ENCODE data around the gene TSPAN18. TPM values are rescaled to one million over a fixed set of nuclear protein-coding genes. Genes with fewer than 3 reads are reported as not detected.

TSPAN18 gene
- total and polyA plus RNA-seq, 2 of the 8 experiments (the other 6 are each of a cell fraction or from before 2014, with no cell fraction given): 5.2 to 10.2 TPM

- ChIA-PET CTCF (ENCODE audit: partially characterized antibody) (interaction anchor here (0.6 to 3.7 kb wide), 22 partner anchors 10 to 447 kb away, joined by 3 to 15 read pairs (median 4); partner anchors contain the start of gene TSPAN18), POLR2A (ENCODE audit: partially characterized antibody) (interaction anchor here (0.9 to 2.6 kb wide), 10 partner anchors 10 to 132 kb away, joined by 3 to 7 read pairs (median 4); no protein-coding TSS in a partner anchor)
- Histone ChIP-seq H3K23me2 (ENCODE audit: low read depth, low read length) (no peaks in the 10 kb centered on the region; the same call in 1 of the 2 replicates), H3K14ac (ENCODE audit: insufficient read length) (no peak overlapping the region), H3K4me1 (replicated peaks in 1 of 4; ENCODE audit: control insufficient read depth in 3 of 4, insufficient read depth in 4 of 4, low read length in 3 of 4) (peaks cover 16 to 34% (median 22%) of the 10 kb centered on the region in 4 experiments), H3K23ac (ENCODE audit: insufficient read length) (no peak overlapping the region), H3K4ac (replicated peaks; ENCODE audit: insufficient read length, low read depth, low read length) (peak overlapping the region; percentile 61), H3K9ac (replicated peaks in 1 of 4; ENCODE audit: extremely low read depth in 1 of 4, low read depth in 3 of 4, low read length in 3 of 4) (no peak overlapping the region; a peak in 1 of 7 replicates), H4K20me1 (replicated peaks in 1 of 2; ENCODE audit: control insufficient read depth in 1 of 2, insufficient read depth in 2 of 2, low read length in 2 of 2) (no peaks in the 10 kb centered on the region), H3K79me1 (ENCODE audit: low read depth, low read length) (no peaks in the 10 kb centered on the region), H2BK15ac (ENCODE audit: low read length) (no peak overlapping the region), H3K79me2 (ENCODE audit: control insufficient read depth in 1 of 2, insufficient read depth in 2 of 2, low read length in 2 of 2) (no peaks in the 10 kb centered on the region), H2BK5ac (ENCODE audit: low read depth, low read length) (peak overlapping the region; percentile 8; the same call in 1 of the 2 replicates), H3K36me3 (ENCODE audit: control insufficient read depth in 2 of 4, insufficient read depth in 4 of 4, low read length in 3 of 4) (no peaks in the 10 kb centered on the region), H3K27me3 (replicated peaks in 1 of 4; ENCODE audit: control insufficient read depth in 3 of 4, extremely low read depth in 1 of 4, insufficient read depth in 3 of 4, low read length in 3 of 4) (peaks cover 4 to 25% (median 23%) of the 10 kb centered on the region in 4 experiments), H3K56ac (replicated peaks; ENCODE audit: insufficient read length, low read depth, low read length) (no peak overlapping the region), H3K9me3 (ENCODE audit: insufficient read depth in 2 of 2, low read depth in 1 of 2, low read length in 1 of 2) (no peaks in the 10 kb centered on the region), H2BK20ac (ENCODE audit: low read length) (peak overlapping the region; percentile 97), H2AFZ (ENCODE audit: low read length) (no peak overlapping the region), H4K5ac (ENCODE audit: insufficient read length, low read depth, low read length) (no peak overlapping the region), H3K4me3 (ENCODE audit: extremely low read depth in 1 of 4, insufficient read depth in 2 of 4, low read depth in 3 of 4, low read length in 4 of 4) (peak overlapping the region in 2 of 4 experiments; percentile 2 to 33; a peak in 3 of 8 replicates), H4K91ac (replicated peaks; ENCODE audit: insufficient read length, low read length) (peak overlapping the region; percentile 67), H4K8ac (ENCODE audit: extremely low read depth, insufficient read depth, low read length) (no peak overlapping the region), H2BK120ac (replicated peaks; ENCODE audit: low read depth, low read length) (peak overlapping the region; percentile 86), H2BK12ac (ENCODE audit: low read depth, low read length) (peak overlapping the region; percentile 77; the same call in 1 of the 2 replicates), H2AK5ac (ENCODE audit: low read depth, low read length) (peak overlapping the region; percentile 57), H3K4me2 (ENCODE audit: insufficient read depth in 1 of 2, low read depth in 2 of 2, low read length in 2 of 2) (peak overlapping the region; percentile 45 to 58), H3K18ac (ENCODE audit: extremely low read depth, low read length) (peak overlapping the region; percentile 60), H3K27ac (ENCODE audit: low read depth, low read length) (no peak overlapping the region)
- WGBS, 2 experiments (ENCODE audit: extremely low coverage in 1 of 2, insufficient coverage in 1 of 2, insufficient read length in 1 of 2, insufficient replicate concordance in 2 of 2, low coverage in 1 of 2, low lambda C conversion rate in 2 of 2, missing lambda C conversion rate in 1 of 2): 5% methylated on average over 8 of the region's 8 CpGs; no CpG with 5 or more reads in 1 of the 2 experiments
- DNase-seq (ENCODE audit: low read depth in 1 of 2, low spot score in 2 of 2) (no peak), FAIRE-seq (peak; percentile 86)
- peak; percentile 82 for TF ChIP-seq NANOG (IDR thresholded peaks at IDR 0.05; ENCODE audit: insufficient read depth, low read depth, low read length, poor library complexity, severe bottlenecking)
- TF ChIP-seq BCL11A (IDR thresholded peaks at IDR 0.05; ENCODE audit: low read depth in 2 of 2, low read length in 2 of 2): no peak
- TF ChIP-seq CREB1 (IDR thresholded peaks at IDR 0.05): no peak
- peak; percentile 58; the same call in 1 of the 2 replicates for TF ChIP-seq POU5F1 (IDR thresholded peaks at IDR 0.05; ENCODE audit: low read depth, low read length)
- no peak for TF ChIP-seq SP2 (IDR thresholded peaks at IDR 0.05; ENCODE audit: low read length)
These were observed 27.3 kb downstream of the TSPAN18 start for GRCh38 chr11:44753961-44754645.
